GM23338 (cell line): ENCODE results near the gene CCBE1.
"Not testable (repeated sequence)": the region's sequence is repeated elsewhere in the genome, so short reads cannot be mapped to it uniquely, and the experiment has no call there.

Experiments used
- CREB1 ChIP-seq: fragments of 250-450 bp; sonication (Bioruptor Pico); IDR thresholded peaks from 2 replicates; pipeline ENCODE4 v1.5.0; 2020; ENCODE audit warnings: low read depth, mild to moderate bottlenecking, moderate library complexity
- EZH2 ChIP-seq: fragments of 200-600 bp; sonication (generic); IDR thresholded peaks from one replicate; pipeline ENCODE4 v1.8.0; 2017; ENCODE audit warnings: antibody characterized with exemption, mild to moderate bottlenecking, low read depth; ENCODE audit not compliant: unreplicated experiment
- EZH2phosphoT487 ChIP-seq: fragments of 200-600 bp; sonication (generic); IDR thresholded peaks from one replicate; pipeline ENCODE4 v1.8.1; 2018; ENCODE audit warnings: antibody characterized with exemption; ENCODE audit not compliant: unreplicated experiment
- JUNB ChIP-seq: IDR thresholded peaks from one replicate; pipeline ENCODE4 v1.6.1; 2016; ENCODE audit warnings: antibody characterized with exemption; ENCODE audit not compliant: unreplicated experiment
- NANOG ChIP-seq: IDR thresholded peaks from 2 replicates; pipeline ENCODE4 v1.6.1; 2016; ENCODE audit warnings: antibody characterized with exemption, borderline replicate concordance
- POLR2AphosphoS5 ChIP-seq: IDR thresholded peaks from 2 replicates; pipeline ENCODE4 v1.6.1; 2016; ENCODE audit warnings: antibody characterized with exemption, low read depth
- STAT1 ChIP-seq: IDR thresholded peaks from one replicate; pipeline ENCODE4 v1.6.1; 2016; ENCODE audit warnings: antibody characterized with exemption; ENCODE audit not compliant: unreplicated experiment
- ZNF114 ChIP-seq: fragments of 250-450 bp; sonication (Bioruptor Pico); IDR thresholded peaks from 2 replicates; pipeline ENCODE4 v1.5.0; 2020; ENCODE audit warnings: mild to moderate bottlenecking, moderate library complexity
- ZNF331 ChIP-seq: fragments of 250-450 bp; sonication (Bioruptor Pico); IDR thresholded peaks from 2 replicates; pipeline ENCODE4 v1.5.0; 2020; ENCODE audit warnings: low read depth, mild to moderate bottlenecking, moderate library complexity
- TF ChIP-seq, protein P1 (sequence below), 2 experiments: fragments of 200-600 bp in 1 of 2; sonication (generic) in 1 of 2; conservative IDR thresholded peaks; 2 replicates each; pipeline versions ENCODE4 v1.5.1 to v1.6.1; 2016 to 2017; ENCODE audit warnings: antibody characterized with exemption in 2 of 2, low read depth in 2 of 2, mild to moderate bottlenecking in 2 of 2, moderate library complexity in 1 of 2
- TF ChIP-seq, protein P2 (sequence below): IDR thresholded peaks from one replicate; pipeline ENCODE4 v1.6.1; 2018; ENCODE audit warnings: antibody characterized with exemption; ENCODE audit not compliant: unreplicated experiment
- TF ChIP-seq, protein P3 (sequence below): IDR thresholded peaks from 2 replicates; pipeline ENCODE4 v1.6.1; 2016; ENCODE audit warnings: antibody characterized with exemption
- TF ChIP-seq, protein P4 (sequence below): fragments of 250-450 bp; sonication (Bioruptor Pico); IDR thresholded peaks from 2 replicates; pipeline ENCODE4 v1.5.0; 2020; ENCODE audit warnings: mild to moderate bottlenecking, moderate library complexity

DNA sequence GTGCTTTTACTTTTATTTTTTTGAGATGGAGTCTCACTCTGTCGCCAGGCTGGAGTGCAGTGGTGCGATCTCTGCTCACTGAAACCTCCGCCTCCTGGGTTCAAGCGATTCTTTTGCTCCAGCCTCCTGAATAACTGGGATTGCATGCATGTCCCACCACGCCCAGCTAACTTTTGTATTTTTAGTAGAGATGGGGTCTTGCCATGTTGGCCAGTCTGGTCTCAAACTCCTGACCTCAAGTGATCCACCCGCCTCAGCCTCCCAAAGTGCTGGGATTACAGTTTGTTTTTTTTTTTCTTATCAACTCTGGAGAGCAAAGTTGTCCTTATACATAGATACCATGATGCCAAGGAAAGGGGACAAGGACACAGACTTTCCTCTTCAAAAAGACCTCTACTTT lies 181.3 kb downstream of the CCBE1 start:
- not testable (repeated sequence) for TF ChIP-seq EZH2; EZH2phosphoT487; CREB1 (CRISPR knock-in tag); POLR2AphosphoS5; ZNF114; JUNB; NANOG; STAT1; ZNF331 (CRISPR knock-in tag)
- TF ChIP-seq, protein P1, sequence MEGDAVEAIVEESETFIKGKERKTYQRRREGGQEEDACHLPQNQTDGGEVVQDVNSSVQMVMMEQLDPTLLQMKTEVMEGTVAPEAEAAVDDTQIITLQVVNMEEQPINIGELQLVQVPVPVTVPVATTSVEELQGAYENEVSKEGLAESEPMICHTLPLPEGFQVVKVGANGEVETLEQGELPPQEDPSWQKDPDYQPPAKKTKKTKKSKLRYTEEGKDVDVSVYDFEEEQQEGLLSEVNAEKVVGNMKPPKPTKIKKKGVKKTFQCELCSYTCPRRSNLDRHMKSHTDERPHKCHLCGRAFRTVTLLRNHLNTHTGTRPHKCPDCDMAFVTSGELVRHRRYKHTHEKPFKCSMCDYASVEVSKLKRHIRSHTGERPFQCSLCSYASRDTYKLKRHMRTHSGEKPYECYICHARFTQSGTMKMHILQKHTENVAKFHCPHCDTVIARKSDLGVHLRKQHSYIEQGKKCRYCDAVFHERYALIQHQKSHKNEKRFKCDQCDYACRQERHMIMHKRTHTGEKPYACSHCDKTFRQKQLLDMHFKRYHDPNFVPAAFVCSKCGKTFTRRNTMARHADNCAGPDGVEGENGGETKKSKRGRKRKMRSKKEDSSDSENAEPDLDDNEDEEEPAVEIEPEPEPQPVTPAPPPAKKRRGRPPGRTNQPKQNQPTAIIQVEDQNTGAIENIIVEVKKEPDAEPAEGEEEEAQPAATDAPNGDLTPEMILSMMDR (conservative IDR thresholded peaks at IDR 0.05; ENCODE audit: low read depth in 2 of 2): not testable (repeated sequence)
- TF ChIP-seq, protein P2, sequence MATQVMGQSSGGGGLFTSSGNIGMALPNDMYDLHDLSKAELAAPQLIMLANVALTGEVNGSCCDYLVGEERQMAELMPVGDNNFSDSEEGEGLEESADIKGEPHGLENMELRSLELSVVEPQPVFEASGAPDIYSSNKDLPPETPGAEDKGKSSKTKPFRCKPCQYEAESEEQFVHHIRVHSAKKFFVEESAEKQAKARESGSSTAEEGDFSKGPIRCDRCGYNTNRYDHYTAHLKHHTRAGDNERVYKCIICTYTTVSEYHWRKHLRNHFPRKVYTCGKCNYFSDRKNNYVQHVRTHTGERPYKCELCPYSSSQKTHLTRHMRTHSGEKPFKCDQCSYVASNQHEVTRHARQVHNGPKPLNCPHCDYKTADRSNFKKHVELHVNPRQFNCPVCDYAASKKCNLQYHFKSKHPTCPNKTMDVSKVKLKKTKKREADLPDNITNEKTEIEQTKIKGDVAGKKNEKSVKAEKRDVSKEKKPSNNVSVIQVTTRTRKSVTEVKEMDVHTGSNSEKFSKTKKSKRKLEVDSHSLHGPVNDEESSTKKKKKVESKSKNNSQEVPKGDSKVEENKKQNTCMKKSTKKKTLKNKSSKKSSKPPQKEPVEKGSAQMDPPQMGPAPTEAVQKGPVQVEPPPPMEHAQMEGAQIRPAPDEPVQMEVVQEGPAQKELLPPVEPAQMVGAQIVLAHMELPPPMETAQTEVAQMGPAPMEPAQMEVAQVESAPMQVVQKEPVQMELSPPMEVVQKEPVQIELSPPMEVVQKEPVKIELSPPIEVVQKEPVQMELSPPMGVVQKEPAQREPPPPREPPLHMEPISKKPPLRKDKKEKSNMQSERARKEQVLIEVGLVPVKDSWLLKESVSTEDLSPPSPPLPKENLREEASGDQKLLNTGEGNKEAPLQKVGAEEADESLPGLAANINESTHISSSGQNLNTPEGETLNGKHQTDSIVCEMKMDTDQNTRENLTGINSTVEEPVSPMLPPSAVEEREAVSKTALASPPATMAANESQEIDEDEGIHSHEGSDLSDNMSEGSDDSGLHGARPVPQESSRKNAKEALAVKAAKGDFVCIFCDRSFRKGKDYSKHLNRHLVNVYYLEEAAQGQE: not testable (repeated sequence)
- TF ChIP-seq, protein P3, sequence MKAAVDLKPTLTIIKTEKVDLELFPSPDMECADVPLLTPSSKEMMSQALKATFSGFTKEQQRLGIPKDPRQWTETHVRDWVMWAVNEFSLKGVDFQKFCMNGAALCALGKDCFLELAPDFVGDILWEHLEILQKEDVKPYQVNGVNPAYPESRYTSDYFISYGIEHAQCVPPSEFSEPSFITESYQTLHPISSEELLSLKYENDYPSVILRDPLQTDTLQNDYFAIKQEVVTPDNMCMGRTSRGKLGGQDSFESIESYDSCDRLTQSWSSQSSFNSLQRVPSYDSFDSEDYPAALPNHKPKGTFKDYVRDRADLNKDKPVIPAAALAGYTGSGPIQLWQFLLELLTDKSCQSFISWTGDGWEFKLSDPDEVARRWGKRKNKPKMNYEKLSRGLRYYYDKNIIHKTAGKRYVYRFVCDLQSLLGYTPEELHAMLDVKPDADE: not testable (repeated sequence)
- TF ChIP-seq, protein P4, sequence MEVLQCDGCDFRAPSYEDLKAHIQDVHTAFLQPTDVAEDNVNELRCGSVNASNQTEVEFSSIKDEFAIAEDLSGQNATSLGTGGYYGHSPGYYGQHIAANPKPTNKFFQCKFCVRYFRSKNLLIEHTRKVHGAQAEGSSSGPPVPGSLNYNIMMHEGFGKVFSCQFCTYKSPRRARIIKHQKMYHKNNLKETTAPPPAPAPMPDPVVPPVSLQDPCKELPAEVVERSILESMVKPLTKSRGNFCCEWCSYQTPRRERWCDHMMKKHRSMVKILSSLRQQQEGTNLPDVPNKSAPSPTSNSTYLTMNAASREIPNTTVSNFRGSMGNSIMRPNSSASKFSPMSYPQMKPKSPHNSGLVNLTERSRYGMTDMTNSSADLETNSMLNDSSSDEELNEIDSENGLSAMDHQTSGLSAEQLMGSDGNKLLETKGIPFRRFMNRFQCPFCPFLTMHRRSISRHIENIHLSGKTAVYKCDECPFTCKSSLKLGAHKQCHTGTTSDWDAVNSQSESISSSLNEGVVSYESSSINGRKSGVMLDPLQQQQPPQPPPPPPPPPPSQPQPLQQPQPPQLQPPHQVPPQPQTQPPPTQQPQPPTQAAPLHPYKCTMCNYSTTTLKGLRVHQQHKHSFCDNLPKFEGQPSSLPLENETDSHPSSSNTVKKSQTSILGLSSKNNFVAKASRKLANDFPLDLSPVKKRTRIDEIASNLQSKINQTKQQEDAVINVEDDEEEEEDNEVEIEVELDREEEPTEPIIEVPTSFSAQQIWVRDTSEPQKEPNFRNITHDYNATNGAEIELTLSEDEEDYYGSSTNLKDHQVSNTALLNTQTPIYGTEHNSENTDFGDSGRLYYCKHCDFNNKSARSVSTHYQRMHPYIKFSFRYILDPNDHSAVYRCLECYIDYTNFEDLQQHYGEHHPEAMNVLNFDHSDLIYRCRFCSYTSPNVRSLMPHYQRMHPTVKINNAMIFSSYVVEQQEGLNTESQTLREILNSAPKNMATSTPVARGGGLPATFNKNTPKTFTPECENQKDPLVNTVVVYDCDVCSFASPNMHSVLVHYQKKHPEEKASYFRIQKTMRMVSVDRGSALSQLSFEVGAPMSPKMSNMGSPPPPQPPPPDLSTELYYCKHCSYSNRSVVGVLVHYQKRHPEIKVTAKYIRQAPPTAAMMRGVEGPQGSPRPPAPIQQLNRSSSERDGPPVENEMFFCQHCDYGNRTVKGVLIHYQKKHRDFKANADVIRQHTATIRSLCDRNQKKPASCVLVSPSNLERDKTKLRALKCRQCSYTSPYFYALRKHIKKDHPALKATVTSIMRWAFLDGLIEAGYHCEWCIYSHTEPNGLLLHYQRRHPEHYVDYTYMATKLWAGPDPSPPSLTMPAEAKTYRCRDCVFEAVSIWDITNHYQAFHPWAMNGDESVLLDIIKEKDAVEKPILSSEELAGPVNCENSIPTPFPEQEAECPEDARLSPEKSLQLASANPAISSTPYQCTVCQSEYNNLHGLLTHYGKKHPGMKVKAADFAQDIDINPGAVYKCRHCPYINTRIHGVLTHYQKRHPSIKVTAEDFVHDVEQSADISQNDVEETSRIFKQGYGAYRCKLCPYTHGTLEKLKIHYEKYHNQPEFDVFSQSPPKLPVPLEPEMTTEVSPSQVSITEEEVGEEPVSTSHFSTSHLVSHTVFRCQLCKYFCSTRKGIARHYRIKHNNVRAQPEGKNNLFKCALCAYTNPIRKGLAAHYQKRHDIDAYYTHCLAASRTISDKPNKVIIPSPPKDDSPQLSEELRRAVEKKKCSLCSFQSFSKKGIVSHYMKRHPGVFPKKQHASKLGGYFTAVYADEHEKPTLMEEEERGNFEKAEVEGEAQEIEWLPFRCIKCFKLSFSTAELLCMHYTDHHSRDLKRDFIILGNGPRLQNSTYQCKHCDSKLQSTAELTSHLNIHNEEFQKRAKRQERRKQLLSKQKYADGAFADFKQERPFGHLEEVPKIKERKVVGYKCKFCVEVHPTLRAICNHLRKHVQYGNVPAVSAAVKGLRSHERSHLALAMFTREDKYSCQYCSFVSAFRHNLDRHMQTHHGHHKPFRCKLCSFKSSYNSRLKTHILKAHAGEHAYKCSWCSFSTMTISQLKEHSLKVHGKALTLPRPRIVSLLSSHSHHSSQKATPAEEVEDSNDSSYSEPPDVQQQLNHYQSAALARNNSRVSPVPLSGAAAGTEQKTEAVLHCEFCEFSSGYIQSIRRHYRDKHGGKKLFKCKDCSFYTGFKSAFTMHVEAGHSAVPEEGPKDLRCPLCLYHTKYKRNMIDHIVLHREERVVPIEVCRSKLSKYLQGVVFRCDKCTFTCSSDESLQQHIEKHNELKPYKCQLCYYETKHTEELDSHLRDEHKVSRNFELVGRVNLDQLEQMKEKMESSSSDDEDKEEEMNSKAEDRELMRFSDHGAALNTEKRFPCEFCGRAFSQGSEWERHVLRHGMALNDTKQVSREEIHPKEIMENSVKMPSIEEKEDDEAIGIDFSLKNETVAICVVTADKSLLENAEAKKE: not testable (repeated sequence)
